Measurements from ENCODE around the gene ALG3.

Gene ALG3

GRCh38 chr3:184192889-184193288, 55.9 kb downstream of the ALG3 start:
- no peak for DNase-seq
